GM06990 (cell line): ENCODE measurements around the gene TXNDC16.

ENCODE experiments used
- DNase-seq: peaks from one replicate; pipeline ENCODE4 v3.0.0-alpha.2; 2011; ENCODE audit not compliant: insufficient read length; ENCODE audit errors: extremely low read depth
- H3K27me3 ChIP-seq: replicated peaks from 2 replicates; pipeline ENCODE4 v1.6.0; 2011; ENCODE audit warnings: low read length; ENCODE audit not compliant: control insufficient read depth, insufficient read depth
- H3K36me3 ChIP-seq: 2 replicates; pipeline ENCODE4 v1.5.1; 2011; ENCODE audit warnings: low read length; ENCODE audit not compliant: control insufficient read depth, insufficient read depth
- H3K4me3 ChIP-seq: replicated peaks from 2 replicates; pipeline ENCODE4 v1.5.1; 2011; ENCODE audit warnings: low read depth, mild to moderate bottlenecking, control low read depth, low read length
- TF ChIP-seq, protein P1 (sequence below): IDR thresholded peaks from 2 replicates; pipeline ENCODE4 v1.5.1; 2011; ENCODE audit warnings: low read length, control low read depth, mild to moderate bottlenecking, inconsistent platforms; ENCODE audit not compliant: insufficient read depth, poor library complexity, severe bottlenecking

TXNDC16 gene

DNA sequence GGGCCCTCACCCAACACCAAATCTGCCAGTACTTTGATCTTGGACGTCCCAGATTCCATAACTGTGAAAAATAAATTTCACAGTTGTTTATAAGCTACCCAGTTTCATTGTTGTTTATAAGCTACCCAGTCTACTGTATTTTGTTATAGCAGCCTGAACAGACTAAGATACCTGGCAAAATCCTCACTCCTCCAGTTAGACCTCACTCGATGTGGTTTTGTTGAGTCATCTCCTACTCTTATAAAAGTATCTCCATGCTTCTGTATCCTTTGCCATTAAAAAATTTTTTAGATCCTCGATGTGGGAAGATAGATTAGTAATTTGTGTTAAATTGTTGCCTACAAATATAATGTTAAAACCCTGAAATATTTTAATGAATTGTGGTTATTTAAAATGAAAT, 16.0 kb downstream of the TXNDC16 start:
- no peak overlapping the region for H3K4me3 ChIP-seq
- no peaks in the 10 kb centered on the region for H3K27me3 ChIP-seq
- H3K36me3 ChIP-seq: no peaks in the 10 kb centered on the region; the same call in 1 of the 2 replicates
- no peak for DNase-seq
- TF ChIP-seq, protein P1, sequence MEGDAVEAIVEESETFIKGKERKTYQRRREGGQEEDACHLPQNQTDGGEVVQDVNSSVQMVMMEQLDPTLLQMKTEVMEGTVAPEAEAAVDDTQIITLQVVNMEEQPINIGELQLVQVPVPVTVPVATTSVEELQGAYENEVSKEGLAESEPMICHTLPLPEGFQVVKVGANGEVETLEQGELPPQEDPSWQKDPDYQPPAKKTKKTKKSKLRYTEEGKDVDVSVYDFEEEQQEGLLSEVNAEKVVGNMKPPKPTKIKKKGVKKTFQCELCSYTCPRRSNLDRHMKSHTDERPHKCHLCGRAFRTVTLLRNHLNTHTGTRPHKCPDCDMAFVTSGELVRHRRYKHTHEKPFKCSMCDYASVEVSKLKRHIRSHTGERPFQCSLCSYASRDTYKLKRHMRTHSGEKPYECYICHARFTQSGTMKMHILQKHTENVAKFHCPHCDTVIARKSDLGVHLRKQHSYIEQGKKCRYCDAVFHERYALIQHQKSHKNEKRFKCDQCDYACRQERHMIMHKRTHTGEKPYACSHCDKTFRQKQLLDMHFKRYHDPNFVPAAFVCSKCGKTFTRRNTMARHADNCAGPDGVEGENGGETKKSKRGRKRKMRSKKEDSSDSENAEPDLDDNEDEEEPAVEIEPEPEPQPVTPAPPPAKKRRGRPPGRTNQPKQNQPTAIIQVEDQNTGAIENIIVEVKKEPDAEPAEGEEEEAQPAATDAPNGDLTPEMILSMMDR: no peak

DNA sequence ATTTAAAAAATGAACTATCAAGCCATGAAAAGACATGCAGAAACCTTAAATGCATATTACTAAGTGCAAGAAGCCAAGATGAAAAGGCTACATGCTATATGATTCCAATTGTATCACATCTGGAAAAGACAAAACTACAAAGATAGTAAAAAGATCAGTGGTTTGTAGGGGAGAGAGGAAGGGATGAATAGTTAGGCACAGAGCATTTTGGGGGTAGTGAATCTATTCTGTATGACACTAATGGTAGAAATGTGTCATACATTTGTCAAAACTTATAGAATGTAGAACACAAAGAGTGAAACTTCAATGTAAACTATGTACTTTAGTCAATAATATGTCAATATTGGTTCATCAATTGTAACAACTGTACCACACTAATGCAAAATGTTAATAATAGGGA, 20.8 kb downstream of the TXNDC16 start:
- no peaks in the 10 kb centered on the region; the same call in 1 of the 2 replicates for H3K36me3 ChIP-seq
- DNase-seq: no peak
- H3K27me3 ChIP-seq: no peaks in the 10 kb centered on the region
- TF ChIP-seq, protein P1: no peak
- H3K4me3 ChIP-seq: no peak overlapping the region

DNA sequence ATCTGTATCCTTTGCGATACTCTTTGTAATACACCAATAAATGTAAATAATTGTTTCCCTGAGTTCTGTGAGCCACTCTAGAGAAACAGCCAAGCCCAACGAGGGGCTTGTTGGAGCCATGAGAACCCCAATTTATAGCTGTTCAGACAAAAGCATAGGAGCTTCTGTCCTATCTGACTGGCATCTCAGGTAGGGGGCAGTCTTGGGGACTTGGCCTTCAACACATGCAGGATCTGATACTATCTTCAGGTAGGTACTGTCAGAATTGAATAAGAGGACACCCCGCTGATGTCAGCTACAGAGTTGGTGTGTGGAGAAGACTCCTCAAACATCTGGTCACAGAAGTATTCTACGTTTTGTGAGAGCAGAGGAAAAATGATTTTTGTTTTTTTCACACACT, 25.3 kb downstream of the TXNDC16 start:
- Histone ChIP-seq H3K27me3 (no peaks in the 10 kb centered on the region), H3K36me3 (no peaks in the 10 kb centered on the region), H3K4me3 (no peak overlapping the region)
- TF ChIP-seq, protein P1: peak; percentile 7
- no peak for DNase-seq

DNA sequence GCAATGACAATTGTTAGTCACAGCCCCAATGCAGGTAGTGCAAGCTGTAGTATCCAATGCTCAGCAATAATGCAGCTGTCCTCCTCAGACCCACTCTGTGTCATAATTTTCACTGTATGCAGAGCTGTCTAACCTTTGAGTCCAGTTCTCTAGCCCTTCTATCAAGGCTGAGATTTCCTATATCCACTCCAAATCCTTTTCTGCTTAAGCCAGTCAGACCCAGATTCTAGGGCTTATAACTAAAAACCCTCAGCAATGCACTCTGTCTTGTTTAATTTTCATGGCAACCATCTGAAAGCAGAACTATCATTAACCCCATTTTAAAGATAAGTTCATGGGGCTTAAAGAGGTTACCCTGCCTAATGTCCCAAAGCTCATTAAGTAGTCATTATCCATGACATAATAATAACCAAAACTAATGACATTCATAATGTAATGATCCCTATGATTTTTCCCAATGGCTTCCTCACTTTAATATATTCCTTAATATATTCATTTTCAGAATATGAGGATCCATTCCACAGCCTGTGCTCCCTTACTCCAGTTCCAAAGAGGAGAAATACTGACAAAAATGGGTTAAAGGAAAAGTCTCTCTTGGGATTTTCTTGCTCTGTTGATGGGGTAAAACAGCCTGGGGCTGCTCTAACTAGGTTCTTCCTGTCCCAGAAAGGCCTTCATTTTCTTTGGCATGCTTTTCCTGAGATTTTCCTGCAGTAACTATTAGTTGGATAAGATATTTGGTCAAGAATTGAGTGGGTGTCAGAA, 29.5 kb downstream of the TXNDC16 start:
- DNase-seq: no peak
- no peaks in the 10 kb centered on the region for H3K27me3 ChIP-seq
- H3K4me3 ChIP-seq: no peak overlapping the region
- H3K36me3 ChIP-seq: no peaks in the 10 kb centered on the region
- TF ChIP-seq, protein P1: no peak

DNA sequence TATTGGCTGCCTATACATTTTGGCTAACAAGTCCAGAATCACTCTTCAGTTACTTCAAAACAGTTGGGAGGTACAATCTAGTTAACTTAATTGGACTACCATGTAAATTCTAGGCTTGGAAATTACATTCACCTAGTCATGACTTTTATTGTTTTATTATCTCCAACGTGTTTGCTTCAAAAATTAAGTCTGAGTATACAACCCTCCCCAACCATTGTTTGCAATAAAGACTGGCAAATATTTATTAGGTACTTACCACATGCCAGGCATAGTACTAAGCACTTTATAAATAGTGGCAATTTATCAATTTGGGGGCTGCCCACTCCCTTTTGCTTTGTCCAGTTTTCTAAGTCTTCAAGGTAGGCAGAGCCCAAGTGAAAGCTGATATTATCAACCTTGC, 30.3 kb downstream of the TXNDC16 start:
- H3K36me3 ChIP-seq: no peaks in the 10 kb centered on the region
- TF ChIP-seq, protein P1: no peak
- no peak overlapping the region for H3K4me3 ChIP-seq
- H3K27me3 ChIP-seq: no peaks in the 10 kb centered on the region
- no peak for DNase-seq
